GM19023 (cell line): ENCODE data around the gene RGMB.
"Not testable (repeated sequence)": the region's sequence is repeated elsewhere in the genome, so short reads cannot be mapped to it uniquely, and the experiment has no call there.

Source experiments
- ATAC-seq: cut with Tn5 transposase; IDR thresholded peaks from one replicate; pipeline ENCODE4 v1.9.1; 2021; ENCODE audit warnings: mild to moderate bottlenecking, moderate library complexity; ENCODE audit not compliant: unreplicated experiment

Gene RGMB, protein sequence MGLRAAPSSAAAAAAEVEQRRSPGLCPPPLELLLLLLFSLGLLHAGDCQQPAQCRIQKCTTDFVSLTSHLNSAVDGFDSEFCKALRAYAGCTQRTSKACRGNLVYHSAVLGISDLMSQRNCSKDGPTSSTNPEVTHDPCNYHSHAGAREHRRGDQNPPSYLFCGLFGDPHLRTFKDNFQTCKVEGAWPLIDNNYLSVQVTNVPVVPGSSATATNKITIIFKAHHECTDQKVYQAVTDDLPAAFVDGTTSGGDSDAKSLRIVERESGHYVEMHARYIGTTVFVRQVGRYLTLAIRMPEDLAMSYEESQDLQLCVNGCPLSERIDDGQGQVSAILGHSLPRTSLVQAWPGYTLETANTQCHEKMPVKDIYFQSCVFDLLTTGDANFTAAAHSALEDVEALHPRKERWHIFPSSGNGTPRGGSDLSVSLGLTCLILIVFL

GRCh38 chr5:98773464-98774191 is at the start of gene RGMB:
RGMB (plus strand) TSS chr5:98773663; CDS start chr5:98774071, 408 bp downstream.
- ATAC-seq, result peak; percentile 88

DNA sequence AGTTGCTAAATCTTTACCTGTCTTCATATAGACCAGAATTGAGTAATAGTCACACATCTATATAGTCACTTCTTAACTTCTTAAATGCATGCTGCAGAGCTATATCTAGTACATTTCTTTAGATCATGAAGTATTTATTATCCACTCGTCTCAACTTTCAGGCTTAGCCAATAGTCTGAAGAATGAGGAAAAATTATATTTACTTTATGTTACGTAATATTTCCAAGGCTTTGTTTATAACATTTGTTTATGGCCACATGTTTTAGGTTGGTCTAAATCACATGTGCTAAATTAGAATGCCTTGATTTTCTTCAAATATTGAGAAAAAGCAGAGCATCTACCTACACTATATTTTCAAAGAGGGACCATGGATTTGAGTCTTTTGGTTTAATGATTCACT is 47.2 kb upstream of the RGMB start:
- no peak for ATAC-seq

GRCh38 chr5:98727686-98728085 is 45.8 kb upstream of the RGMB start:
- ATAC-seq, result no peak

DNA sequence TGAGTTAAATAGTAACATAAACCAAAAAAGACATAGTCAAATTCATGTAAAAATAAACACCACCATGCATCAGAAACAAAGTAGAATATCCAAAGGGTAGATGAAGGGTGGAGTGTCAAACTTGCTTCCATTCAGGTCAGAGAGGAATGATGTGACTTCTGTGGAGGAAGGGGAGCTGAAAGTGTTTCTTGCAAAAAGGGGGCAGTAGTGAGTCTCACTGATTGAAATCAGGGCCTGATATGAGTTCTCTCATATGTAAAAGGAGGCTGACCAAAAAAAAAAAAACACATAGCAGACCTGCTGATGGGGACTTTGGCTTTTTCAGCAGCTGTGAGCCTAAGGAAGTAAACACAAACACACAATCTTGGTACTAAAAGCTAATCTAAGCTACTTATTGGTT is 38.8 kb upstream of the RGMB start:
- ATAC-seq, result no peak

DNA sequence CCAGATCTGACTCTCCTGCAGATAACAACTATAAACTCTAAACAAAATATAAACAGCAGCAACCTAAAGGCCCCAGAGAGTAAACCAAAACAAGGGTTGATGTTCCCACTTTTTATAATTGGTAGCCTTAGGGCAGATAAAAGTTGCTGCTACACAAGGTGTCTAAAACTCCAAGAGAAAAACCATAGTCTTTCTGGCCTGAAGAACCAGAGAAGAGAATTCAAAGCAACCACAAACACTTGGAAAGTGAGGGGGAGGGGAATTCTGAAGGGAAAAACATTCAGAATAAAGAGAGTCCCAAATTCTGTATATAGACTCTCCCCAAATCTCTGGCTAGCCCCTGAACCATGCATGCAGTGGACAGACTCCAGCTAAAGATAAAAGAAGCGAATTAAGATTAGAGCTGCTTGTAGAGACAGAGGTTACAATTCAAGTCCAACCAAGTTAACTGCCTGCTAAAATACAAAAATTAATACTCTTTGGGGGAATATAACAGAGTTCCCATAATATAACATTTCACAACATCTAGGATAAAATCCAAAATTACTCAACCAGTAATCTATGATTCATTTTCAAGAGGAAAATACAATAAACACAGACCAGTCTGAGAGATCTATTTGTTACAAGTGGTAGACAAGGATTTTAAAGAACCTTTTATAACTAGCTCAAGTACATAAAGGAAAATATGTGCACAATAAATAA is 37.5 kb upstream of the RGMB start:
- no peak for ATAC-seq

GRCh38 chr5:98736753-98737152 is 36.7 kb upstream of the RGMB start:
- no peak for ATAC-seq

GRCh38 chr5:98737441-98737840 is 36.0 kb upstream of the RGMB start:
- not testable (repeated sequence) for ATAC-seq

- ATAC-seq, result not testable (repeated sequence)
These were observed 34.8 kb upstream of the RGMB start for GRCh38 chr5:98738481-98739149.

- no peak for ATAC-seq
These were observed 31.5 kb upstream of the RGMB start for GRCh38 chr5:98741926-98742325.

DNA sequence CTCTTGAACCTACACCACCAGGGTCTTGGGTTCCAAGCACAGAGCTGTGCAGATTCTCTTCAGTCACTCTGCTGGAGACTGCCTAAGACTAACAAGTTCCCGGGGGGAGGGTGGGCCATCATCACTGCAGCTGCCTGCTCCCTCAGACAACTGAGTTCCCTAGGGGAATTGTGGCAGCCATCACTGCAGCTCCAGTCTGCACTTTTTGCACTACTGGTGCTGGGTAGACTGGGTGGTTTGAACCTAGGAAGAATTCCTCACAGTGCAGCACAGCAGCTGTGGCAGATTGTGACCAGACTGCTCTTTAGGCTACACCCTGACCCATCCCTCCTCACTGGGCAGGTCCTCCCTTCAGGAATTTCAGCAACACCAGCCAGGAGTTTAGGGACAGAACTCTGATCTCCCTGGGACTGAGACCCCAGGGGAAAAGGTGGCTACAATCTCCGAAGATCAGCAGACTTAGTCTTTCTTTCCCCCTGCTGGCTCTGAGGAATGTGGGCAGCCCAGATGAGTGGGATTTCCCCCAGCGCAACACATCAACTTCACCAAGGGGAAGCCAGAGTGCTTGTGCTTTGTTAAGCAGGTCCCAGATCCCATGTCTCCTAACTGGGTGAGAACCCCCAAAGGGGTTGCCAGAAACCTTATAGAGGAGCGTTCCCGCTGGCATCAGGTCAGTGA is 30.9 kb upstream of the RGMB start:
- no peak for ATAC-seq

DNA sequence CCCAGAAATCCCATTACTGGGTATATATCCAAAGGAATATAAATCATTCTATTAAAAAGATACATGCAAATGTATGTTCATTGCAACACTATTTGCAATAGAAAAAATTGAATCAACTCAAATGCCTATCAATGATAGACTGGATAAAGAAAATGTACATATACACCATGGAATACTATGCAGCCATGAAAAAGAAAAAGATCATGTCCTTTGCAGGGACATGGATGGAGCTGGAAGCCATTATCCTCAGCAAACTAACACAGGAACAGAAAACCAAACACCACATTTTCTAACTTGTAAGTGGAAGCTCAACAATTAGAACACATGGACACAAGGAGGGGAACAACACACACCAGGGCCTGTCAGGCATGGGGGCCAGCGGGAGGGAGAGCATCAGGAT is 25.2 kb upstream of the RGMB start:
- ATAC-seq, result not testable (repeated sequence)

- ATAC-seq, result no peak
These were observed 24.4 kb upstream of the RGMB start for GRCh38 chr5:98749046-98749445.

DNA sequence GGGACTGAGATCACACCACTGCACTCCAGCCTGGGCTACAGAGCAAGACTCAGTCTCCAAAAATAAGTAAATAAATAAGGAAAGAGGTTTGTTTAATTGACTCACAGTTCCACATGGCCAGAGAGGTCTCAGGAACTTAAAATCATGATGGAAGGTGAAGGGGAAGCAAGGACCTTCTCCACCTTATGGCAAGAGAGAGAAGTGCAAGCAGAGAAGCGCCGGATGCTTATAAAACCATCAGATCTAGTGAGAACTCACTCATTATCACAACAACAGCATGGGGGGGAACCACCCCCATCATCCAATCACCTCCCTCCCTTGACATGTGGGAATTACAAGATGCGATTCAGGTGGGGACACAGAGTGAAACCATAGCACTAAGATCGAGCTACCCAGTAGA is 22.8 kb upstream of the RGMB start:
- ATAC-seq, result peak; percentile 71

GRCh38 chr5:98752331-98752730 is 21.1 kb upstream of the RGMB start:
- ATAC-seq, result not testable (repeated sequence)

DNA sequence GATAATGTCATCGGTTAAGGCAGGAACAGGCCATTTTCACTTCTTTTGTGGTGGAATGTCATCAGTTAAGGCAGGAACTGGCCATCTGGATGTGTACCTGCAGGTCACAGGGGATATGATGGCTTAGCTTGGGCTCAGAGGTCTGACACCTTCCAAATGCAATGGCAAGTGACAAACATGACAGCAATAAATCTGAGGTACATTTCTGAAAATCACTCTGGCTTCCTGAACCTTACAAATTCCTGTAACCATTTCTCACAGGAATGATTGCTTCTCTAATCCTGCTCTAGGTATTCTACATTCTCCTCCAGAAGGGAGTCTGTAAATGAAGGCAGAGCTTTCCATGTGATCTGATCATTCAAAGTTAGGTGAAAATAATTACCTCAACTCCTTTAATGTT is 20.7 kb upstream of the RGMB start:
- not testable (repeated sequence) for ATAC-seq

GRCh38 chr5:98753507-98753906 is 20.0 kb upstream of the RGMB start:
- ATAC-seq, result no peak

GRCh38 chr5:98755406-98755805 is 18.1 kb upstream of the RGMB start:
- no peak for ATAC-seq

DNA sequence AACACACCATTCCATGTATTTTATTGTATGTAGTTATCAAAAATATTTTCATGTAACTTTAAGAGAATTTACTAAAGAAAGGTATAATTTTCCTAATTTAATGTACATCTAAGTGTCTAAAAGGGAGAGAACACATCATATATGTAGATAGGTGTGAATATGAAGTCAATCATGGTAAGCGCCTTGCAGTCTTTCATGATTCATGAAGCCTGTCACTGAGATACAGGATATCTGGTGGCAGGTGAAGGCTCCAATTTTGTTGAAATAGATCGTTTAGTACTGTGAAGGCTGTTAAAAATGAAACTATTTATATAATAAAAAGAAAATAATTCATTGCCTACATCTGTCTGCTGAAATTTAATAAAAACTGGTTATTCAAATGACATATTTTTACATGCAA is 15.5 kb upstream of the RGMB start:
- no peak for ATAC-seq

DNA sequence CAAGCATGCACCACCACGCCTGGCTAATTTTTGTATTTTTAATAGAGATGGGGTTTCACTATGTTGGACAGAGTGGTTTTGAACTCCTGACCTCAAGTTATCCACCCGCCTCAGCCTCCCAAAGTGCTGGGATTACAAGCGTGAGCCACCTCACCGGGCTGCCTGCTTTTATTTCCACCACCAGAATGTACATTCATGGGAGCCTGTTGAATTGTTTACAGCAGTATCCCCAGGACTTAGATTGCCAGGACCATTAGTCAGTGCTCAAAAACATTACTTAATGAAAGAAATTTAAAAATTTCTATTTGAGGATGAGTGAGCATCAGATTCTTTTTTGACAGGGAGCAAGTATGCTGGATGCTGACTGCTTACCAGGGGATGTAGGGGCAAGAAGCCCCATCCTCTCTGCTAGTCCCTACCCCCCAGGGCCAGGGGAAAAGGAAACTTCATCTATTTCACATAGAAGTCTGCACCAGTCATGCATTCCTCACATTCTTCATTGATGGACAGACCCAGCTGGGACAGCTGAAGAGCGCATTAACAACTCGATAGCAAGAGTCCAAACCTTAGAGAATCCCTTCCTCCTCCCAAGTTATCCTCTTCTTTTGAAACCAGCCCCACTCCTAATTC is 10.3 kb upstream of the RGMB start:
- no peak for ATAC-seq

DNA sequence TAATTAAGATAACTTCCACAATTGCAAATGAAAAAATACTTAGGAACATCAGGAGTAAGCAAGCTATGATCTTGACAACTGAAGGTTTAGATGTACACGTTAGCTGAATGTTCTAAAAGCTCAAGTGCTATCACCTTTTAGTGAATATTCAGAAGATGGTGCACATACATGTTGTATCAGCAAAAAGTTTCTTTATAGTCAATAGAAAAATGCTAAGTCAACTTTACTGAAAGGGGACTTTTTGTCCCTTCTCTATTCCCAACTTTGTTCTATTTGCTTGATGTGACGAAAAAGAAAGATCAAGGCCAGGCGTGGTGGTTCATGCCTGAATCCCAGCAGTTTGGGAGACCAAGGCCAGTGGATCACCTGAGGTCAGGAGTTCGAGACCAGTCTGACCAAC is 7.6 kb upstream of the RGMB start:
- ATAC-seq, result no peak
